Tibial nerve (tissue), 4 donors: Measurements from ENCODE around the gene CCDC91.

Source experiments
- EP300 ChIP-seq, 2 donors: sonication (generic); formaldehyde crosslinking; IDR thresholded peaks; one replicate each; pipeline ENCODE4 v1.6.1; 2017; ENCODE audit warnings: antibody characterized with exemption in 2 of 2, mild to moderate bottlenecking in 1 of 2
- POLR2A ChIP-seq, 2 donors: fragments of 450-650 bp; IDR thresholded peaks; one replicate each; pipeline ENCODE4 v1.6.1; 2017; ENCODE audit warnings: antibody characterized with exemption in 2 of 2, mild to moderate bottlenecking in 2 of 2, moderate library complexity in 2 of 2
- TF ChIP-seq, protein P1 (sequence below), 5 experiments: fragments of 200-600 bp in 3 of 5; fragments of 450-650 bp in 2 of 5; sonication (generic) in 3 of 5; IDR thresholded peaks; one replicate each; pipeline ENCODE4 v1.5.1; 2016 to 2019; ENCODE audit warnings: antibody characterized with exemption in 5 of 5, mild to moderate bottlenecking in 3 of 5, moderate library complexity in 2 of 5

DNA sequence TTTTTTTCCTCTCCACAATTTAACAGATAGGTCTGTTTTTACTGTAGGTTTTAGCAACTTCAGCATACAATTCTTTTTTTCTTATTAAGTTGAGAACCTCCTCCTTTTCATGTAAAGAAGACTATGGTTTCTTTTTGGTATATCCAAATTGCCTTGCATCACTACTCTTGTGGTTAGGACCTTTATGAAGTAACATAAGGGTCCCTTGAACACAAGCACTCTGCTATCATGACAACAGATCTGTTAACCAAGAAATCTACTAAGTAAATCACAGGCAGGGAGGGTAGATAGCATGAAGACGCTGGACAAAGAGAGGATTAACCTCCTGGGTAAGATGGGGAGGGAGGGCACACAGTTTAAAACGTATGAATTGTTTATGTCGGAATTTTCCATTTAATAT lies 380.6 kb downstream of the CCDC91 start:
- TF ChIP-seq, protein P1, sequence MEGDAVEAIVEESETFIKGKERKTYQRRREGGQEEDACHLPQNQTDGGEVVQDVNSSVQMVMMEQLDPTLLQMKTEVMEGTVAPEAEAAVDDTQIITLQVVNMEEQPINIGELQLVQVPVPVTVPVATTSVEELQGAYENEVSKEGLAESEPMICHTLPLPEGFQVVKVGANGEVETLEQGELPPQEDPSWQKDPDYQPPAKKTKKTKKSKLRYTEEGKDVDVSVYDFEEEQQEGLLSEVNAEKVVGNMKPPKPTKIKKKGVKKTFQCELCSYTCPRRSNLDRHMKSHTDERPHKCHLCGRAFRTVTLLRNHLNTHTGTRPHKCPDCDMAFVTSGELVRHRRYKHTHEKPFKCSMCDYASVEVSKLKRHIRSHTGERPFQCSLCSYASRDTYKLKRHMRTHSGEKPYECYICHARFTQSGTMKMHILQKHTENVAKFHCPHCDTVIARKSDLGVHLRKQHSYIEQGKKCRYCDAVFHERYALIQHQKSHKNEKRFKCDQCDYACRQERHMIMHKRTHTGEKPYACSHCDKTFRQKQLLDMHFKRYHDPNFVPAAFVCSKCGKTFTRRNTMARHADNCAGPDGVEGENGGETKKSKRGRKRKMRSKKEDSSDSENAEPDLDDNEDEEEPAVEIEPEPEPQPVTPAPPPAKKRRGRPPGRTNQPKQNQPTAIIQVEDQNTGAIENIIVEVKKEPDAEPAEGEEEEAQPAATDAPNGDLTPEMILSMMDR (IDR thresholded peaks at IDR 0.05): no peak
- TF ChIP-seq POLR2A (IDR thresholded peaks at IDR 0.05) (no peak), EP300 (IDR thresholded peaks at IDR 0.05) (no peak)
